GM10266 (cell line): ENCODE results near the gene SLC38A6.

Experiments
- DNase-seq: peaks from one replicate; pipeline ENCODE4 v3.0.0; 2012; ENCODE audit errors: extremely low spot score
- CTCF ChIP-seq: IDR thresholded peaks from 2 replicates; pipeline ENCODE4 v1.5.1; 2012; ENCODE audit warnings: mild to moderate bottlenecking, low read depth; ENCODE audit not compliant: control insufficient read depth, insufficient read depth; ENCODE audit errors: missing control alignments

SLC38A6 gene

GRCh38 chr14:61033855-61034254 lies 52.8 kb downstream of the SLC38A6 start:
- no peak for DNase-seq
- no peak for TF ChIP-seq CTCF

GRCh38 chr14:61034416-61035120 lies 53.5 kb downstream of the SLC38A6 start:
- no peak for TF ChIP-seq CTCF
- DNase-seq, result peak; percentile 9

GRCh38 chr14:61037215-61037614 lies 56.2 kb downstream of the SLC38A6 start:
- no peak for DNase-seq
- no peak for TF ChIP-seq CTCF

GRCh38 chr14:61041704-61042103 lies 60.7 kb downstream of the SLC38A6 start:
- DNase-seq, result no peak
- TF ChIP-seq CTCF, result no peak

GRCh38 chr14:61042220-61042619 lies 61.2 kb downstream of the SLC38A6 start:
- TF ChIP-seq CTCF, result no peak
- DNase-seq, result no peak

- no peak for TF ChIP-seq CTCF
- no peak for DNase-seq
Measured at GRCh38 chr14:61043506-61043905, 62.5 kb downstream of the SLC38A6 start.

GRCh38 chr14:61047021-61047420 lies 66.0 kb downstream of the SLC38A6 start:
- TF ChIP-seq CTCF, result no peak
- DNase-seq, result no peak
